Kasumi-1 (cell line): Measurements from ENCODE around the gene NXPH4.

ENCODE experiments used
- DNase-seq, 2 experiments: peaks; one replicate each; lab custom pipeline; 2025; lab: John Stamatoyannopoulos, UW

The NXPH4 gene

GRCh38 chr12:57243521-57244311 lies 27.1 kb downstream of the NXPH4 start:
- DNase-seq: peak; percentile 75 to 82

- DNase-seq: no peak
Measured at GRCh38 chr12:57244312-57244696, 27.7 kb downstream of the NXPH4 start.

GRCh38 chr12:57247041-57247440 lies 30.4 kb downstream of the NXPH4 start:
- no peak for DNase-seq

GRCh38 chr12:57248934-57249742 lies 32.5 kb downstream of the NXPH4 start:
- DNase-seq: peak; percentile 75

GRCh38 chr12:57250541-57250940 lies 33.9 kb downstream of the NXPH4 start:
- no peak for DNase-seq

GRCh38 chr12:57250956-57251355 lies 34.4 kb downstream of the NXPH4 start, which contains the start of gene STAC3:
Gene STAC3, minus strand, starts transcription at chr12:57251187. Its CDS starts 1,551 bp downstream, at chr12:57249636.
- no peak for DNase-seq

- no peak for DNase-seq
Measured at GRCh38 chr12:57254506-57255280, 38.1 kb downstream of the NXPH4 start.

GRCh38 chr12:57255916-57256315 lies 39.3 kb downstream of the NXPH4 start:
- no peak for DNase-seq

- no peak for DNase-seq
Measured at GRCh38 chr12:57258977-57259970, 42.7 kb downstream of the NXPH4 start.

- no peak for DNase-seq
Measured at GRCh38 chr12:57260366-57260765, 43.8 kb downstream of the NXPH4 start.

GRCh38 chr12:57261428-57261865 lies 44.9 kb downstream of the NXPH4 start:
- DNase-seq: no peak

- DNase-seq: no peak
Measured at GRCh38 chr12:57262126-57262822, 45.7 kb downstream of the NXPH4 start.

- no peak for DNase-seq
Measured at GRCh38 chr12:57263096-57263495, 46.5 kb downstream of the NXPH4 start.

- no peak for DNase-seq
Measured at GRCh38 chr12:57266681-57267080, 50.1 kb downstream of the NXPH4 start.

- DNase-seq: no peak
Measured at GRCh38 chr12:57268264-57268663, 51.7 kb downstream of the NXPH4 start.

GRCh38 chr12:57270966-57271470 lies 54.4 kb downstream of the NXPH4 start:
- no peak for DNase-seq

GRCh38 chr12:57272337-57273151 lies 56.0 kb downstream of the NXPH4 start:
- DNase-seq: no peak

GRCh38 chr12:57273516-57273915 lies 56.9 kb downstream of the NXPH4 start:
- no peak for DNase-seq
